ENCODE data around the gene PACSIN3.

DNA sequence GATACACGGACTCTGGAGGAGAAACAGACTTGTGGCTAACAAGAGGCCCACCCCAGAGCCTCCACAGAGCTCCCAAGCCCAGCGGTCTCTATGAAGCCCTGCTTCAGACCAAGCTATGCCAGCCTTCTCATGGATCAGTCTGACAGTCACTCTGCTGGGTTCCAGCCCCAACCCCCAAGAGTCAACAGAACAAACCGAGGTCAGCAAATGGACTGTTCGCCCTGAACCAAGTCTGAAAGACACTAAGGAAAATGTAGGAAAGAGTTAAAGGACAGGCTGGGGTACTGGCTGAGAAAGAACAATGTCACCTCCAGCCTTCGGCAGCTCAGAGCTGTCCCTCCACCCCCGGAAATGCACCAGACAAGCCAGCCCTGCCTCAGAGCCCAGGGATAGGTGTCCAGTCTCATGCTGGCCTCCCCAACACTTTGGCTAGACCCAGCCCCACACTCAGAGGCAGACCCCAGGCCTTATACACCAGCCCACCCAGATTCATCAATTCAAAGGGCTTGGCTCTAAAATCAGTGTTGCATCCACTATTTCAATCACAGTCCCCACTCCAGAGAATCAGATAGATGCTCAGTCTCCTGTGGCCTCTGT, 13.4 kb downstream of the PACSIN3 start:
- TF ChIP-seq, protein P1, sequence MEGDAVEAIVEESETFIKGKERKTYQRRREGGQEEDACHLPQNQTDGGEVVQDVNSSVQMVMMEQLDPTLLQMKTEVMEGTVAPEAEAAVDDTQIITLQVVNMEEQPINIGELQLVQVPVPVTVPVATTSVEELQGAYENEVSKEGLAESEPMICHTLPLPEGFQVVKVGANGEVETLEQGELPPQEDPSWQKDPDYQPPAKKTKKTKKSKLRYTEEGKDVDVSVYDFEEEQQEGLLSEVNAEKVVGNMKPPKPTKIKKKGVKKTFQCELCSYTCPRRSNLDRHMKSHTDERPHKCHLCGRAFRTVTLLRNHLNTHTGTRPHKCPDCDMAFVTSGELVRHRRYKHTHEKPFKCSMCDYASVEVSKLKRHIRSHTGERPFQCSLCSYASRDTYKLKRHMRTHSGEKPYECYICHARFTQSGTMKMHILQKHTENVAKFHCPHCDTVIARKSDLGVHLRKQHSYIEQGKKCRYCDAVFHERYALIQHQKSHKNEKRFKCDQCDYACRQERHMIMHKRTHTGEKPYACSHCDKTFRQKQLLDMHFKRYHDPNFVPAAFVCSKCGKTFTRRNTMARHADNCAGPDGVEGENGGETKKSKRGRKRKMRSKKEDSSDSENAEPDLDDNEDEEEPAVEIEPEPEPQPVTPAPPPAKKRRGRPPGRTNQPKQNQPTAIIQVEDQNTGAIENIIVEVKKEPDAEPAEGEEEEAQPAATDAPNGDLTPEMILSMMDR (IDR thresholded peaks at IDR 0.05; ENCODE audit: control extremely low read depth in 1 of 3, insufficient read depth in 1 of 3, low read depth in 1 of 3, low read length in 3 of 3) = no peak
- TF ChIP-seq TCF12 (IDR thresholded peaks at IDR 0.05; ENCODE audit: low read depth, low read length) = no peak
